CD8-positive, alpha-beta memory T cell (primary cell): Measurements from ENCODE around the gene CHCHD6. TPM values are rescaled to one million over a fixed set of nuclear protein-coding genes. Genes with fewer than 3 reads are reported as not detected.
A peak's percentile ranks its signal among the peaks of the same experiment; 100 is the strongest.

Experiments used
- CTCF ChIA-PET: fragments of 350-600 bp; sonication (Branson Sonifier 250); formaldehyde crosslinking; loops from one replicate; lab custom pipeline; 2021; ENCODE audit warnings: antibody characterized with exemption; lab: Charles Lee
- POLR2A ChIA-PET: fragments of 350-600 bp; sonication (Branson Sonifier 250); formaldehyde crosslinking; loops from one replicate; lab custom pipeline; 2021; ENCODE audit warnings: antibody characterized with exemption; lab: Charles Lee
- DNase-seq, 5 donors: peaks; one replicate each; pipeline versions ENCODE4 v3.0.0 to v3.0.0-alpha.2; 2020 to 2022; ENCODE audit warnings: mixed read lengths in 1 of 5
- H3K27ac ChIP-seq: one replicate; pipeline ENCODE4 v1.7.0; 2013; ENCODE audit warnings: low read depth, mild to moderate bottlenecking, low read length, moderate library complexity
- H3K27me3 ChIP-seq: 2 replicates; pipeline ENCODE4 v1.7.0; 2013; ENCODE audit warnings: low read length, mild to moderate bottlenecking; ENCODE audit not compliant: insufficient read depth, poor library complexity, severe bottlenecking
- H3K36me3 ChIP-seq: 2 replicates; pipeline ENCODE4 v1.7.0; 2013; ENCODE audit warnings: mild to moderate bottlenecking, low read length, moderate library complexity; ENCODE audit not compliant: insufficient read depth
- H3K4me1 ChIP-seq: 2 replicates; pipeline ENCODE4 v1.7.0; 2013; ENCODE audit warnings: mild to moderate bottlenecking, low read length, moderate library complexity; ENCODE audit not compliant: insufficient read depth
- H3K4me3 ChIP-seq: 2 replicates; pipeline ENCODE4 v1.7.0; 2013; ENCODE audit warnings: mild to moderate bottlenecking, low read length
- H3K9me3 ChIP-seq: 2 replicates; pipeline ENCODE4 v1.7.0; 2013; ENCODE audit warnings: mild to moderate bottlenecking, low read length
- H3K27ac Mint-ChIP-seq, 8 donors: one replicate each; pipeline ENCODE4 v1.8.0; 2020 to 2021; ENCODE audit warnings: mixed read lengths in 8 of 8, mild to moderate bottlenecking in 6 of 8, inconsistent platforms in 3 of 8, moderate library complexity in 3 of 8
- H3K27me3 Mint-ChIP-seq, 2 donors: one replicate each; pipeline ENCODE4 v1.8.0; 2020 to 2021; ENCODE audit warnings: mixed read lengths in 2 of 2, mild to moderate bottlenecking in 1 of 2, moderate library complexity in 1 of 2
- H3K36me3 Mint-ChIP-seq, 3 donors: one replicate each; pipeline ENCODE4 v1.8.0; 2020 to 2021; ENCODE audit warnings: mixed read lengths in 3 of 3, inconsistent platforms in 1 of 3, mild to moderate bottlenecking in 1 of 3
- H3K4me1 Mint-ChIP-seq, 3 donors: one replicate each; pipeline ENCODE4 v1.8.0; 2020 to 2021; ENCODE audit warnings: mixed read lengths in 3 of 3, inconsistent platforms in 1 of 3, mild to moderate bottlenecking in 1 of 3
- H3K4me3 Mint-ChIP-seq, 7 donors: one replicate each; pipeline ENCODE4 v1.8.0; 2020 to 2021; ENCODE audit warnings: mixed read lengths in 7 of 7, mild to moderate bottlenecking in 6 of 7, moderate library complexity in 4 of 7, inconsistent platforms in 2 of 7
- H3K9me3 Mint-ChIP-seq, 5 donors: one replicate each; pipeline ENCODE4 v1.8.0; 2020 to 2022; ENCODE audit warnings: mixed read lengths in 5 of 5, mild to moderate bottlenecking in 3 of 5, moderate library complexity in 2 of 5, inconsistent platforms in 1 of 5
- polyA plus RNA-seq: library from polyadenylated mRNA; unstranded; fragments of 300-500 nt; fragmentation: Illumina TruSeq; gene quantifications from one replicate; pipeline ENCODE4 v1.2.3, GENCODE V29; 2021
- total RNA-seq, 2 experiments: library from RNA; stranded (reverse); gene quantifications; one replicate each; pipeline ENCODE4 v1.2.3, GENCODE V29; 2021

Gene CHCHD6
- total and polyA plus RNA-seq, 3 experiments from 2014 or later: 12.0 to 16.7 (median 15.0) TPM

DNA sequence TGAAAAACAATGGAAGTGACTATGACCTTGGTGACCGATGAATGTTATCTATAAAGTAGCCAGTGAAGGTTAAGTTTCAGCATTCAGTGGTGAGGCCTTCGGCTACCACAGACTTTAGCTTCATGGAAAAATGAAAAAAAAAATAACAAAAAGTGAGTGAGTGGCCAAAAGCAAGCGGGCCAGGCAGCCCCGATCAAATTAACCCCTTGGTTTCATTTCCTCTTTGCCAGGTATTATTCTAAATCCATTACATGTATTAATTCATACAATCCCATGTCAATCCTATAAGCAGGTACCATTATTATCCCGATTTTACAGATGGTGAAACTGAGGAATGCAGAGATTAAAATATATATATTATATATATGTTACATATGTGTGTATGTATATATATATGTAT lies 21.0 kb upstream of the CHCHD6 start:
- H3K27me3 ChIP-seq: no peaks in the 10 kb centered on the region
- DNase-seq: no peak
- Mint-ChIP-seq H3K36me3 (no peaks in the 10 kb centered on the region), H3K4me1 (peaks cover 3 to 6% (median 4%) of the 10 kb centered on the region in 3 donors), H3K27me3 (peaks cover 11 to 13% of the 10 kb centered on the region in 2 donors), H3K4me3 (no peak overlapping the region), H3K9me3 (no peaks in the 10 kb centered on the region), H3K27ac (peak overlapping the region in 1 of 8 donors; percentile 59)
- H3K36me3 ChIP-seq: no peaks in the 10 kb centered on the region
- no peak overlapping the region for H3K27ac ChIP-seq
- peaks cover 4% of the 10 kb centered on the region for H3K4me1 ChIP-seq
- ChIA-PET POLR2A (no interaction called here), CTCF (interaction anchor here (1.3 to 4.3 kb wide), 3 partner anchors 69 to 865 kb away, joined by 3 to 14 read pairs (median 11); no protein-coding TSS in a partner anchor)
- H3K4me3 ChIP-seq: no peak overlapping the region
- no peaks in the 10 kb centered on the region for H3K9me3 ChIP-seq

DNA sequence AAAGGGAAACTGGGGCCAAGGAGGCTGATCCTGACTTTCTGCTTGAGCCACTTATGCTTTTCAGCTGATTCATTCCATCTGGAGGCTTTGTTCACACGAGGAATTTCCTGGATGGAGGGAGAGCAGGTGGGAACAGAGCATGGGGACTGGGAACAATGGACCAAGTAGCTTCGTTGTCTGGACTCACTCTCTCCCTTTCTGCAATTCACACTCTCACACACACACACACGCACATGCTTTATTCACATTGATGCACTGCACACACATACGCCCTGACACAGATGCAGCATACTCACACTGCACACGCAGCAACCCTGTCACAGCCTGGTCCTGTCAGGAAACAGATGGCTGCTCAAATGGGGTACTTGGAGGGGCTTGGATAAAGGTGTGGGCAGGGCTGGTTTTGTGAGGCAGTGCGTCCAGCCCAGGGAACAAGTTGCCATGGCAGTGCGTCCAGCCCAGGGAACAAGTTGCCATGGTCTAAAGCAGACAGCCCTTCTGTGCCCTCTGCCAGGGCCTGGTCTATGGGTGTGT lies 19.8 kb upstream of the CHCHD6 start:
- H3K4me3 ChIP-seq: no peak overlapping the region
- no peaks in the 10 kb centered on the region for H3K4me1 ChIP-seq
- DNase-seq: no peak
- H3K27me3 ChIP-seq: no peaks in the 10 kb centered on the region
- Mint-ChIP-seq H3K4me1 (no peaks in the 10 kb centered on the region), H3K36me3 (no peaks in the 10 kb centered on the region), H3K4me3 (no peak overlapping the region), H3K27ac (no peak overlapping the region), H3K9me3 (no peaks in the 10 kb centered on the region), H3K27me3 (peaks cover 5 to 12% of the 10 kb centered on the region in 2 donors)
- ChIA-PET POLR2A (interaction anchor here (0.6 kb wide), 1 partner anchor 36 kb away, joined by 4 read pairs; no protein-coding TSS in a partner anchor), CTCF (interaction anchor here (1.0 to 4.3 kb wide), 2 partner anchors 298 to 860 kb away, joined by 3 to 11 read pairs; partner anchors contain the start of gene PLXNA1)
- H3K36me3 ChIP-seq: no peaks in the 10 kb centered on the region
- no peak overlapping the region for H3K27ac ChIP-seq
- no peaks in the 10 kb centered on the region for H3K9me3 ChIP-seq

DNA sequence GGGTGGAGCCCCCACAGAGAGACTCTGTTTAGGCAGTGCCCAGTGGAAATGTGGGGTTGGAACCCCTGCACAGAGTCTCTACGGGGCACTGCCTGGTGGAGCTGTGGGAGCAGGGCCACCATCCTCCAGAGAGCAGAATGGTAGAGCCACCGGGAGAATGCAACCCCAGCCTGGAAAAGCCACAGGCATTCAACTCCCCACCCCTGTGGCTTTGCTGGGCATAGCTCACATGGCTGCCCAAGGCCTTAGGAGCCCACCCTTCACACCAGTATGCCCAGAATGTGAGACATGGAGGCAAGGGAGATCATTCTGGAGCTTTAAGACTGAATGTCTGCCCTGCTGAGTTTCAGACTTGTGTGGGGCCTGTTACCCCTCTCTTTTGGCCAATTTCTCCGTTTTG lies 19.0 kb upstream of the CHCHD6 start:
- Mint-ChIP-seq H3K27me3 (peaks cover 3 to 19% of the 10 kb centered on the region in 2 donors), H3K9me3 (no peaks in the 10 kb centered on the region), H3K36me3 (no peaks in the 10 kb centered on the region), H3K4me1 (no peaks in the 10 kb centered on the region), H3K4me3 (no peak overlapping the region), H3K27ac (no peak overlapping the region)
- CTCF ChIA-PET: interaction anchor here (1.0 to 4.3 kb wide), 2 partner anchors 297 to 859 kb away, joined by 3 to 11 read pairs; partner anchors contain the start of gene PLXNA1
- no peak overlapping the region for H3K27ac ChIP-seq
- no peak for DNase-seq
- no peaks in the 10 kb centered on the region for H3K9me3 ChIP-seq
- no peak overlapping the region for H3K4me3 ChIP-seq
- H3K27me3 ChIP-seq: no peaks in the 10 kb centered on the region
- no peaks in the 10 kb centered on the region for H3K36me3 ChIP-seq
- H3K4me1 ChIP-seq: no peaks in the 10 kb centered on the region
- POLR2A ChIA-PET: no interaction called here

DNA sequence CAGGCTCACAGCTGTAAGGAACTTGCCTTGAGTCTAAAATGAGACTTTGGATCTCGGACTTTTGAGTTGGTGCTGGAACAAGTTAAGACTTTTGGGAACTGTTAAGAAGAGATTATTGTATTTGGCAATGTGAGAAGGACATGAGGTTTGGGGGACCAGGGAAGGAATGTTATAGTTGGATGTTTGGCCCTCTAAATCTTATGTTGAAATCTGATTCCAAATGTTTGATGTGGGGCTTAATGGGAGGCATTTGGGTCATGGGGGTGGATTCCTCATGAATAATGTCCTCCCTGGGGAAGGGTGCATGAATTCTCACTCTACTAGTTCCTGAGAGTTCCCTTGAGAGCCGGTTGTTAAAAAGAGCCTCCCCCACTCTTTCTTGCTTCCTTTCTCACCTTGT lies 18.5 kb upstream of the CHCHD6 start:
- Histone ChIP-seq H3K36me3 (no peaks in the 10 kb centered on the region), H3K9me3 (no peaks in the 10 kb centered on the region), H3K27me3 (no peaks in the 10 kb centered on the region), H3K4me3 (no peak overlapping the region), H3K4me1 (no peaks in the 10 kb centered on the region), H3K27ac (no peak overlapping the region)
- H3K27ac Mint-ChIP-seq: no peak overlapping the region
- peaks cover 1 to 24% of the 10 kb centered on the region in 2 donors for H3K27me3 Mint-ChIP-seq
- no peak overlapping the region for H3K4me3 Mint-ChIP-seq
- no peaks in the 10 kb centered on the region for H3K4me1 Mint-ChIP-seq
- CTCF ChIA-PET: no interaction called here
- POLR2A ChIA-PET: no interaction called here
- H3K36me3 Mint-ChIP-seq: no peaks in the 10 kb centered on the region
- no peak for DNase-seq
- no peaks in the 10 kb centered on the region for H3K9me3 Mint-ChIP-seq

DNA sequence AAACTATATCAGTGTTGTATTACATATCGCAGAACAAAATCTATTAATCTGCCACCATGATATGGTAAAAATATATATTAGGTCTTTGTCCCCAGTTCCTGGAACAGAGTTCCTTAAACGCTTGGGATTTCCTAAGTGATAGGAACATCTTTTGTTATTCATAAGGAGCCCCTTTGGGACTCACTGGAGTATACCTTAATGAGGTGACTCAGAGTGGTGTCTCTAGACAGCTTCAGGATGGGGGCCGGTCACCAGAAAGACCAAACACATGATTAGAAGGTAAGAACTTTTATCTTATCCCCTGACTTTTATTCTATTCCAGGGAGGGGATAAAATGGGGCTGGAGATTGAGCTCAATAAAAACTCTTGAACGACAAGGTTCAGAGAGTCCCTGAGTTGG lies 12.3 kb upstream of the CHCHD6 start:
- ChIA-PET CTCF (no interaction called here), POLR2A (no interaction called here)
- Mint-ChIP-seq H3K4me3 (no peak overlapping the region), H3K4me1 (no peaks in the 10 kb centered on the region), H3K36me3 (peaks cover 0 to 2% (median 0%) of the 10 kb centered on the region in 3 donors), H3K9me3 (no peaks in the 10 kb centered on the region), H3K27ac (no peak overlapping the region), H3K27me3 (peaks cover 19 to 73% of the 10 kb centered on the region in 2 donors)
- Histone ChIP-seq H3K4me3 (no peak overlapping the region), H3K27me3 (no peaks in the 10 kb centered on the region), H3K4me1 (no peaks in the 10 kb centered on the region), H3K36me3 (no peaks in the 10 kb centered on the region), H3K9me3 (no peaks in the 10 kb centered on the region), H3K27ac (no peak overlapping the region)
- no peak for DNase-seq

DNA sequence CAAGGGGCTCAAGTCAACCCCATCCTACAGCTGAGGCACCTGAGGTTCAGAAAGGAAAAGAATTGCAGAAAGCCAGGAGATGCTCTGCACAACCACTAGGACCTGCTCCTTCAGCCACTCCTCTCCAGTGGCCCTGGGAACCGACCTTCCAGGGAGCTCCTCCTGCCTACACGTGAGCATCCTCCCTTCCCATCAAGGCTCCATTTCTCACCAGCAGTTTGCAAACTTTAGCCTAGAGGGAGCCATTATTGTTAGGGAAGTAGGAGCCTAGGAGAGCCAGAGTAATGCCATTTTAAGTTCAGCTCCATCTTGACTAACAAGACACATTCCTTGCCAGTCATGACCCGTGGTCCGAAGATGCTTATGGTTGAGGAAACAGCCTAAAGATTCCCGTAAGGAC lies 11.2 kb upstream of the CHCHD6 start:
- Mint-ChIP-seq H3K36me3 (peaks cover 0 to 2% (median 0%) of the 10 kb centered on the region in 3 donors), H3K4me3 (no peak overlapping the region), H3K4me1 (no peaks in the 10 kb centered on the region), H3K27me3 (peaks cover 27 to 82% of the 10 kb centered on the region in 2 donors), H3K9me3 (no peaks in the 10 kb centered on the region), H3K27ac (no peak overlapping the region)
- no peak overlapping the region for H3K4me3 ChIP-seq
- no peaks in the 10 kb centered on the region for H3K4me1 ChIP-seq
- POLR2A ChIA-PET: no interaction called here
- CTCF ChIA-PET: interaction anchor here (4.8 kb wide), 1 partner anchor 14 kb away, joined by 16 read pairs; no protein-coding TSS in a partner anchor
- DNase-seq: no peak
- H3K9me3 ChIP-seq: no peaks in the 10 kb centered on the region
- H3K27me3 ChIP-seq: no peaks in the 10 kb centered on the region
- no peak overlapping the region for H3K27ac ChIP-seq
- no peaks in the 10 kb centered on the region for H3K36me3 ChIP-seq

DNA sequence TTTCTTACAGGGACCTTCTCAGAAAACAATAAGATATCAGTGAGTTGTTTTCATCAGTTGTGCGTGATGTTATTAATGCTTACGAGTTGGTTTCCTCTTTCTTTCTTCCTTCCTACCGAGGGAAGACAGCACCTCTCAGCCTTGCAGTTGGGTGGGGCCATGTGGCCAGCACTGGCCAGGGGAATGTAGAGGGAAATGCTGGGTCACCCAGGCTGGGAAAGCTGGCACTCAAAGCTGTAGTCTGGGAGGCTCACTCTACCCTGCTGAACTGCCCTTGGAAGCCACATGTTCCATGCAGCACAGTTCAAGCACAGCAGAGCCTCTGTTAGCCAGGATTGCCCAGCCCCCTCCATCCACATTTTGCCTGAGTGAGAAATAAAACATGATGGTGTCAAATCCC lies 10.1 kb upstream of the CHCHD6 start:
- H3K4me3 ChIP-seq: no peak overlapping the region
- no peaks in the 10 kb centered on the region for H3K36me3 ChIP-seq
- CTCF ChIA-PET: interaction anchor here (4.8 kb wide), 1 partner anchor 15 kb away, joined by 16 read pairs; no protein-coding TSS in a partner anchor
- H3K9me3 ChIP-seq: no peaks in the 10 kb centered on the region
- H3K4me3 Mint-ChIP-seq: no peak overlapping the region
- H3K36me3 Mint-ChIP-seq: peaks cover 0 to 2% (median 0%) of the 10 kb centered on the region in 3 donors
- no peaks in the 10 kb centered on the region for H3K9me3 Mint-ChIP-seq
- POLR2A ChIA-PET: no interaction called here
- DNase-seq: no peak
- peaks cover 29 to 83% of the 10 kb centered on the region in 2 donors for H3K27me3 Mint-ChIP-seq
- H3K27ac Mint-ChIP-seq: no peak overlapping the region
- no peaks in the 10 kb centered on the region for H3K27me3 ChIP-seq
- H3K27ac ChIP-seq: no peak overlapping the region
- no peaks in the 10 kb centered on the region for H3K4me1 Mint-ChIP-seq
- no peaks in the 10 kb centered on the region for H3K4me1 ChIP-seq

DNA sequence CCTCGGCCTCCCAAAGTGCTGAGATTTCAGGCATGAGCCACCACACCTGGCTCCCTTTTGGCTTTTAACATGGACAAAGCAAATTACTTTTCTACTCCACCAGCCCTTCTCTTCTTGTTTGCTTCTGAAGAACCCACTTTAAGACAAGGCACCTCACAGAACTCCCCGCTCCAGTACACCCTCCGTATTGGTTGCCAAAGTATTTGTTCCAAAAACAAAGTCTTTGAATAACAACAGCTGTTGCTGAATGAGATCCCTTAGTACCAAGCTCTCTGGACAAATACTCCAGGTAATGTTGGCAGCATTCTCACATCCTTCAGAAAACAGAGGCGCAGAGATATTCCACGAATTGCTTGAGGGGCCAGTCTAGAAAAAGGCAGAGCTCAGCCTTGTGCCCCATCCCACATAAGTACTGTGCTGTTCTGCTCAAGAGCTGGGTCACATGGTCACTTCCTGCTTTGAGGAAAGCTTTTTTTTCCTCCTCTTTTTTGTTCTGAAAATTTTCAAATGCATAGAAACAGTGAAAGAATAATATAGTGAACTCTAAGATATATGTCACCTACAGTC lies 7.3 kb upstream of the CHCHD6 start:
- Mint-ChIP-seq H3K27ac (no peak overlapping the region), H3K4me3 (no peak overlapping the region), H3K9me3 (no peaks in the 10 kb centered on the region), H3K27me3 (peaks cover 27 to 77% of the 10 kb centered on the region in 2 donors), H3K4me1 (no peaks in the 10 kb centered on the region), H3K36me3 (peaks cover 0 to 2% (median 0%) of the 10 kb centered on the region in 3 donors)
- CTCF ChIA-PET: interaction anchor here (4.8 kb wide), 1 partner anchor 18 kb away, joined by 16 read pairs; no protein-coding TSS in a partner anchor
- no peak for DNase-seq
- Histone ChIP-seq H3K27ac (no peak overlapping the region), H3K4me3 (no peak overlapping the region), H3K9me3 (no peaks in the 10 kb centered on the region), H3K36me3 (no peaks in the 10 kb centered on the region), H3K4me1 (no peaks in the 10 kb centered on the region), H3K27me3 (no peaks in the 10 kb centered on the region)
- POLR2A ChIA-PET: no interaction called here
